SU-DHL-6 (cell line): ENCODE data around the gene DNAI7.

Experiments
- H2AFZ ChIP-seq: fragments of 200-600 bp; sonication (generic); 2 replicates; pipeline ENCODE4 v1.6.1; 2014; ENCODE audit warnings: low read depth, mild to moderate bottlenecking, moderate library complexity, mixed read lengths, antibody characterized with exemption, low read length; ENCODE audit not compliant: severe bottlenecking
- H3F3A ChIP-seq: fragments of 200-600 bp; shearing (Covaris generic); 2 replicates; pipeline ENCODE4 v1.6.0; 2016; ENCODE audit warnings: antibody characterized with exemption, mild to moderate bottlenecking; ENCODE audit not compliant: insufficient read depth
- H3K27ac ChIP-seq: fragments of 200-600 bp; sonication (generic); 2 replicates; pipeline ENCODE4 v1.5.1; 2016; ENCODE audit warnings: low read depth, mild to moderate bottlenecking, low read length, moderate library complexity, mixed read lengths
- H3K27me3 ChIP-seq: fragments of 200-600 bp; sonication (generic), shearing (Covaris generic); 2 replicates; pipeline ENCODE4 v1.6.0; 2014; ENCODE audit warnings: mild to moderate bottlenecking, low read length
- H3K36me3 ChIP-seq: fragments of 200-600 bp; sonication (generic); 2 replicates; pipeline ENCODE4 v1.6.1; 2014; ENCODE audit warnings: mild to moderate bottlenecking, low read length, mixed read lengths
- H3K4me2 ChIP-seq: fragments of 300-600, 200-600 bp; shearing (Covaris generic), sonication (generic); 2 replicates; pipeline ENCODE4 v1.6.0; 2014; ENCODE audit warnings: low read length, low read depth, mild to moderate bottlenecking; ENCODE audit not compliant: poor library complexity, severe bottlenecking
- H3K4me3 ChIP-seq: fragments of 200-600 bp; sonication (generic); 2 replicates; pipeline ENCODE4 v1.5.1; 2014; ENCODE audit warnings: antibody characterized with exemption, low read length, mild to moderate bottlenecking, mixed read lengths; ENCODE audit not compliant: insufficient read depth, poor library complexity, severe bottlenecking
- H3K79me2 ChIP-seq: fragments of 200-600 bp; sonication (generic); 2 replicates; pipeline ENCODE4 v1.6.1; 2014; ENCODE audit warnings: mild to moderate bottlenecking, low read length, moderate library complexity; ENCODE audit not compliant: insufficient read depth
- H3K9ac ChIP-seq: fragments of 200-600 bp; sonication (generic); 2 replicates; pipeline ENCODE4 v1.7.0; 2014; ENCODE audit warnings: mild to moderate bottlenecking, low read length
- H3K9me2 ChIP-seq: fragments of 200-600 bp; sonication (generic); replicated peaks from 2 replicates; pipeline ENCODE4 v1.6.1; 2014; ENCODE audit warnings: low read length; ENCODE audit not compliant: insufficient read depth
- H3K9me3 ChIP-seq: fragments of 200-600 bp; sonication (generic); 2 replicates; pipeline ENCODE4 v1.6.1; 2014; ENCODE audit warnings: low read length, mixed read lengths; ENCODE audit not compliant: insufficient read depth
- H4K20me1 ChIP-seq: fragments of 200-600 bp; sonication (generic); 2 replicates; pipeline ENCODE4 v1.6.1; 2014; ENCODE audit warnings: low read depth, mild to moderate bottlenecking, antibody characterized with exemption, low read length, moderate library complexity, mixed read lengths
- EZH2phosphoT487 ChIP-seq: fragments of 200-600 bp; sonication (generic), shearing (Covaris generic); conservative IDR thresholded peaks from 2 replicates; pipeline ENCODE4 v1.6.1; 2018; ENCODE audit warnings: mild to moderate bottlenecking, antibody characterized with exemption, low read length, moderate library complexity, mixed read lengths
- TF ChIP-seq, protein P1 (sequence below): fragments of 200-600 bp; sonication (generic); IDR thresholded peaks from one replicate; pipeline ENCODE4 v1.5.1; 2017; ENCODE audit warnings: antibody characterized with exemption, mild to moderate bottlenecking, low read length, moderate library complexity; ENCODE audit not compliant: insufficient read depth, poor library complexity, severe bottlenecking

Gene DNAI7

DNA sequence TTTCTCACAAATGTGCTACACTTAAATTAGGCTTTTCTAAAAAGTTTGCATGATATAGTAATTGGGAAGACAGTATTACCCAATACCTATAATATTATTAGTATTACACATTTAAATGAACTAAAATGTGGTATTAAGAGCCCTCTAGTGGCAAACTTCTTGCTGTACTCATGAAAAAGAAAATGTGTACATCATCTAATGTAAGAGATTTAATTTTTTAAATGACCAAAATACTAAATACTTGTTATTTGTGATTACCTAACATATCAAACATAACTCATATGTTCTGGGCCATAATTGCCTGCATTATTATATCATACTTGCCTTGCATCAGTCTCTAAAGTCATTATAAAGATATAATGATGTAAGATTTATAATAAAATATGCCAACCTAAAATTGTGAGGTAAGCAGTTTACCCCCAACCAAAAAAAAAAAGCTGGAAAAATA is 64.2 kb downstream of the DNAI7 start:
- Histone ChIP-seq H3K4me3 (no peak overlapping the region), H3K27ac (no peak overlapping the region), H3K9me2 (no peaks in the 10 kb centered on the region), H3K4me2 (no peak overlapping the region), H3K9ac (no peak overlapping the region), H3K27me3 (no peaks in the 10 kb centered on the region), H2AFZ (no peak overlapping the region), H3K79me2 (no peaks in the 10 kb centered on the region), H3K36me3 (no peaks in the 10 kb centered on the region), H3K9me3 (no peaks in the 10 kb centered on the region), H3F3A (0 out of 2 replicates have a peak, but pooled peaks cover 4% of the 10 kb centered on the region), H4K20me1 (no peaks in the 10 kb centered on the region)
- no peak for TF ChIP-seq EZH2phosphoT487
- TF ChIP-seq, protein P1, sequence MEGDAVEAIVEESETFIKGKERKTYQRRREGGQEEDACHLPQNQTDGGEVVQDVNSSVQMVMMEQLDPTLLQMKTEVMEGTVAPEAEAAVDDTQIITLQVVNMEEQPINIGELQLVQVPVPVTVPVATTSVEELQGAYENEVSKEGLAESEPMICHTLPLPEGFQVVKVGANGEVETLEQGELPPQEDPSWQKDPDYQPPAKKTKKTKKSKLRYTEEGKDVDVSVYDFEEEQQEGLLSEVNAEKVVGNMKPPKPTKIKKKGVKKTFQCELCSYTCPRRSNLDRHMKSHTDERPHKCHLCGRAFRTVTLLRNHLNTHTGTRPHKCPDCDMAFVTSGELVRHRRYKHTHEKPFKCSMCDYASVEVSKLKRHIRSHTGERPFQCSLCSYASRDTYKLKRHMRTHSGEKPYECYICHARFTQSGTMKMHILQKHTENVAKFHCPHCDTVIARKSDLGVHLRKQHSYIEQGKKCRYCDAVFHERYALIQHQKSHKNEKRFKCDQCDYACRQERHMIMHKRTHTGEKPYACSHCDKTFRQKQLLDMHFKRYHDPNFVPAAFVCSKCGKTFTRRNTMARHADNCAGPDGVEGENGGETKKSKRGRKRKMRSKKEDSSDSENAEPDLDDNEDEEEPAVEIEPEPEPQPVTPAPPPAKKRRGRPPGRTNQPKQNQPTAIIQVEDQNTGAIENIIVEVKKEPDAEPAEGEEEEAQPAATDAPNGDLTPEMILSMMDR, result peak; percentile 71

DNA sequence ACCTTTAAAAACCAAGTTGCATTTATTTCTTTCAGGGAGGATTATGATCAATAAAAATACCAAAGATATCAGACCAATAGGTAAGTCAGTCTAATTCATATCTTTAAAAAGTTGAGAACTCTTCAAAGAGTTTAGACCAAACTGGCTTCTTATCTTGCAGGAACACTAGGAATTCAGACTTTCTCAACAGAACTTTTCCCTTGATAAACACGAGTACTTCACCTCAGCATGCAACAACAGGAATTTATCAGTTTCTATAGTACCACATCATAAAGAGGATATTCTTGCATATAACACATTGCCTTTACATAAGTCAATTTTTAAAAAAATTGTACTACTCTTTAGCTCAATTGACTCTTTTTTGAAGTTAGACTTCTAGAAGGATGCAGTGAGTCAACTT is 68.2 kb downstream of the DNAI7 start:
- H3F3A ChIP-seq, result no peaks in the 10 kb centered on the region
- no peaks in the 10 kb centered on the region for H3K9me2 ChIP-seq
- no peaks in the 10 kb centered on the region for H3K9me3 ChIP-seq
- no peaks in the 10 kb centered on the region for H3K36me3 ChIP-seq
- no peak overlapping the region for H2AFZ ChIP-seq
- no peaks in the 10 kb centered on the region for H3K79me2 ChIP-seq
- TF ChIP-seq, protein P1, result no peak
- TF ChIP-seq EZH2phosphoT487, result no peak
- no peak overlapping the region for H3K9ac ChIP-seq
- no peaks in the 10 kb centered on the region for H3K27me3 ChIP-seq
- H3K4me2 ChIP-seq, result no peak overlapping the region
- no peak overlapping the region for H3K27ac ChIP-seq
- no peak overlapping the region for H3K4me3 ChIP-seq
- no peaks in the 10 kb centered on the region for H4K20me1 ChIP-seq

DNA sequence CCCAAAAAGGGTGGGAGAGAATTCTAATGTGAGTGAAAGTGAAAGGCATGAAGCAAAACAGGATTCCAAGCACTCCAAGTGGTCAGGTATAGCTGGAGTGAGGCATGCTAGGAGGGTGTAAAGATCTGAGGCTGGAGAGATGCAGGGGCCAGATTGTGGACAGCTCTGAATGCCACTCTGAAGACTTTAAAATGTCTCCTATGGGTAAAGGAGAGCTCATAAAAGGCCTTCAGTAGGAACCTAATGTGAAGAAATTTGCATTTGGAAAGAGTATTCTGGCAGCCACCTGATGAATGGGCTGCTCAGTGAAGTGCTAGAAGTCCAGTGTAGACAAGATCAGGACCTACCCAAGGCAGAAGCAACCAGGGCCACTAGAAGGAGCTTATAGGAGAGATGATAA is 68.9 kb downstream of the DNAI7 start:
- Histone ChIP-seq H3K9me3 (no peaks in the 10 kb centered on the region), H3K4me3 (no peak overlapping the region), H3K9me2 (no peaks in the 10 kb centered on the region), H3K27me3 (no peaks in the 10 kb centered on the region), H3K79me2 (no peaks in the 10 kb centered on the region), H4K20me1 (no peaks in the 10 kb centered on the region), H3K36me3 (no peaks in the 10 kb centered on the region), H3K9ac (no peak overlapping the region), H3F3A (no peaks in the 10 kb centered on the region), H3K4me2 (no peak overlapping the region), H3K27ac (no peak overlapping the region), H2AFZ (no peak overlapping the region)
- TF ChIP-seq, protein P1, result no peak
